Neural crest cell (in vitro differentiated cells): ENCODE measurements around the gene ASB10. TPM values are rescaled to one million over a fixed set of nuclear protein-coding genes. Genes with fewer than 3 reads are reported as not detected.
A peak's percentile ranks its signal among the peaks of the same experiment; 100 is the strongest.

Experiments
- DNase-seq: peaks from one replicate; pipeline ENCODE4 v3.0.0; 2021; ENCODE audit warnings: low read depth, mixed read lengths, low spot score
- H3K27ac Mint-ChIP-seq: one replicate; pipeline ENCODE4 v1.8.0; 2021; ENCODE audit warnings: mild to moderate bottlenecking, mixed read lengths; ENCODE audit not compliant: unreplicated experiment
- H3K27me3 Mint-ChIP-seq: 2 replicates; pipeline ENCODE4 v1.8.0; 2021; ENCODE audit warnings: low read depth, mild to moderate bottlenecking, mixed read lengths
- H3K36me3 Mint-ChIP-seq: 2 replicates; pipeline ENCODE4 v1.8.0; 2021; ENCODE audit warnings: low read depth, mild to moderate bottlenecking, mixed read lengths
- H3K4me1 Mint-ChIP-seq: 2 replicates; pipeline ENCODE4 v1.8.0; 2021; ENCODE audit warnings: mixed read lengths
- H3K4me3 Mint-ChIP-seq: one replicate; pipeline ENCODE4 v1.8.0; 2021; ENCODE audit warnings: mild to moderate bottlenecking, mixed read lengths
- H3K9me3 Mint-ChIP-seq: 2 replicates; pipeline ENCODE4 v1.8.0; 2021; ENCODE audit warnings: mixed read lengths
- total RNA-seq: library from RNA; stranded (reverse); gene quantifications from 2 replicates; pipeline ENCODE4 v1.2.1, GENCODE V29; 2021
- TF ChIP-seq, protein P1 (sequence below): fragments of 200-600 bp; sonication (generic); conservative IDR thresholded peaks from 2 replicates; pipeline ENCODE4 v1.5.0; 2021; ENCODE audit warnings: antibody characterized with exemption, mild to moderate bottlenecking

ASB10 gene
- total RNA-seq, 1 donor from 2014 or later = not detected

DNA sequence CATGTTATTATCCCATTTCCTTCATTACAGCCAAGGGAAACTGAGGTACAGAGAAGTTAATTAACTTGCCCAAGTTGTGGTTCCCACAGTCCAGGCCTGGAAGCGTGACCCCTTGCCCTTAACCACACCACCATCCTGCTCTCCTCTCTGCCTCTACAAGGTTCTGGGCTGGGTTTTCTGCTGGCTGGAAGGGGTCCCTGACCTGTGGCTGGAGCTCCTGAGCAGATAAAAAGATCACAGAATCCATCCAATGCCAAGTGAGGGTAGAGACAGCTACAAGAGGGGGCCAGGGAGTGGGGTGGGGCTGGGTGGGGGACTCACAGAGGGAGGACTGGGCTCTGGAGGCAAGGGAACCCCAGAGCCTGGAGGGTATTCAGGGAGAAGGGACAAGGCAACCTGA lies 9.7 kb downstream of the ASB10 start:
- no peak overlapping the region for H3K4me3 Mint-ChIP-seq
- no peaks in the 10 kb centered on the region for H3K9me3 Mint-ChIP-seq
- TF ChIP-seq, protein P1, sequence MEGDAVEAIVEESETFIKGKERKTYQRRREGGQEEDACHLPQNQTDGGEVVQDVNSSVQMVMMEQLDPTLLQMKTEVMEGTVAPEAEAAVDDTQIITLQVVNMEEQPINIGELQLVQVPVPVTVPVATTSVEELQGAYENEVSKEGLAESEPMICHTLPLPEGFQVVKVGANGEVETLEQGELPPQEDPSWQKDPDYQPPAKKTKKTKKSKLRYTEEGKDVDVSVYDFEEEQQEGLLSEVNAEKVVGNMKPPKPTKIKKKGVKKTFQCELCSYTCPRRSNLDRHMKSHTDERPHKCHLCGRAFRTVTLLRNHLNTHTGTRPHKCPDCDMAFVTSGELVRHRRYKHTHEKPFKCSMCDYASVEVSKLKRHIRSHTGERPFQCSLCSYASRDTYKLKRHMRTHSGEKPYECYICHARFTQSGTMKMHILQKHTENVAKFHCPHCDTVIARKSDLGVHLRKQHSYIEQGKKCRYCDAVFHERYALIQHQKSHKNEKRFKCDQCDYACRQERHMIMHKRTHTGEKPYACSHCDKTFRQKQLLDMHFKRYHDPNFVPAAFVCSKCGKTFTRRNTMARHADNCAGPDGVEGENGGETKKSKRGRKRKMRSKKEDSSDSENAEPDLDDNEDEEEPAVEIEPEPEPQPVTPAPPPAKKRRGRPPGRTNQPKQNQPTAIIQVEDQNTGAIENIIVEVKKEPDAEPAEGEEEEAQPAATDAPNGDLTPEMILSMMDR = no peak
- no peaks in the 10 kb centered on the region for H3K36me3 Mint-ChIP-seq
- peaks cover 5% of the 10 kb centered on the region for H3K4me1 Mint-ChIP-seq
- no peak for DNase-seq
- H3K27me3 Mint-ChIP-seq = peaks cover 18% of the 10 kb centered on the region
- H3K27ac Mint-ChIP-seq = no peak overlapping the region

DNA sequence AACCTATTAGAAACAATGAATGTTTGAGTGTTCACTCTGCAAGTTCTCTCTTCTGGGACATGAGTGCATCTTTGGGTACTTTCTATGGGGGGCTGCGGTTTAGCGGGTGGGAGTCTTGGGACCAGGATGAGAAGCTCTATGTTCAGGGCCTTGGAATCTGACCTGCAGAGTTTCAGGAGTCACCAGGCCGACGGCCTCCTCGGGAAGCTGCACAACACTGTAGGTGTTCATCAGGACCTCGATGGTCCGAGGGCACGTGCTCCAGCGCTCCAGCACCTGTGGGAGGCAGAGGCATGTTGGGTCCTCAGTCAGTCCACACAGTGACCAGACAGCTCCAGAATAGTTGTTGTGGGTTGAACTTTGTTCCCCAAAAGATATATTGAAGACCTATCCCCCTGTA lies 10.6 kb downstream of the ASB10 start:
- peaks cover 25% of the 10 kb centered on the region for H3K27me3 Mint-ChIP-seq
- no peaks in the 10 kb centered on the region for H3K36me3 Mint-ChIP-seq
- peak overlapping the region; percentile 22 for H3K27ac Mint-ChIP-seq
- DNase-seq = no peak
- H3K9me3 Mint-ChIP-seq = no peaks in the 10 kb centered on the region
- H3K4me1 Mint-ChIP-seq = peaks cover 7% of the 10 kb centered on the region
- TF ChIP-seq, protein P1 = no peak
- no peak overlapping the region for H3K4me3 Mint-ChIP-seq

DNA sequence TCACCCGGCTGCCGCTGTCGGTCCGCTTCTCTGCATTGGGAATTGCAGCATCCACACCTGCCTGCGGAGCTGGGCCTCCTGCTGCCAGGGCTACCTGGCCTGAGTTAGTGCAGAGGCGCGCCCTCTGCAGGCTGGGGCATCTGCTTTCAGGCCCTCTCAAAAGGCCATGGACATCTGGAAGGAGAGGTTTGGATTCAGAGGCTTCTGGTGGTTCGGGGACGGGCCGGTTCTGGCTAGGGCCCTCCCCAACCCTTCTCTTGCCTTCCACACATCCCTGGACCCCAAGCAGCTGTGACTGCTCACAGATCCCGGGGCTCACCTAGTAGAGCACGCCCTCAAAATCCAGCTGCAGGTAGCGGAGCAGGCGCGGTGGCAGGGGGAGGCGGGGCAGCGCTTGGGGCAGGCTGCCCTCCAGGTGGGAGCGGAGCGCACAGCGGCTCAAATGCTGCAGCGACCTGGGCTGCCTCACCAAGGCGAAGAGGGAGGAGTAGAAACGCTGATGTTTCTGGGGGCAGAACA lies 11.2 kb downstream of the ASB10 start:
- H3K36me3 Mint-ChIP-seq = no peaks in the 10 kb centered on the region
- H3K27me3 Mint-ChIP-seq = peaks cover 30% of the 10 kb centered on the region
- H3K9me3 Mint-ChIP-seq = no peaks in the 10 kb centered on the region
- H3K27ac Mint-ChIP-seq = no peak overlapping the region
- TF ChIP-seq, protein P1 = no peak
- H3K4me1 Mint-ChIP-seq = peaks cover 7% of the 10 kb centered on the region
- H3K4me3 Mint-ChIP-seq = no peak overlapping the region
- DNase-seq = no peak

DNA sequence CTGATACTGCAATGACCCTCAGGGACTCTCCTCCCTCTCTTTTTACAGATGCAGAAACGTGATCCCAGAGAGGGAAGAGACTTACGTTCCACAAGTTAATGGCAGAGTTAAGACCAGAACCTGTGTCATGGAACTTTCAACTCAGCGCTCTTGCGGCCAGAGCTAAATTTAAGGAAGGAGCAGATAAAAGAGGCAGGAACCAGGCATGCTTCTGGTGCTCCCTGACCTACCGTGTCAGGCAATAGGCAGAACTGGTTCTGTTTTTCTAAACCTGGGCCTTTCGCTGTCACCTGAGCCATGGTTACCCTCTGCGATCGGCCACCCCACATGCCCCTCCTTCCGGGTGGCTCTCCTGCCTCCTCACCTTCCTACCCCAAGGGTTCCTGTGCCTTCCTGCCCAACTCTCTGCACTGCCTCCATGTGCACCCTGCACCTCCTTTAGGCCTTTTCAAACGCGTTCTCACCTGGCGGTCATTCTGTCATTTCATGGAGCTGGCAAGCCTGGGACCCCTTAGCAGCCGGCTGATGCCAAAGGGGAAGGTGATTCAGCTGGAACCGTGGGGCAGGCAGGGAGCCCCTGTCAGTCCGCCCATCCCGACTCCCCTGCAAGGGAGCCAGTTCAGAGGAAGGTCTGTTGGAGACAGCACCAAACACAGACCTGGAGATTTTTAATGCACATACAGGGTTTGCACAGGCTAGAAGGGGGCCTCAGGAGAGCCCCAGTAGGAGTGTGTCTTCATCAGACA lies 11.8 kb downstream of the ASB10 start:
- Mint-ChIP-seq H3K4me1 (peaks cover 7% of the 10 kb centered on the region), H3K36me3 (no peaks in the 10 kb centered on the region), H3K4me3 (peak overlapping the region; percentile 27), H3K27ac (no peak overlapping the region), H3K9me3 (no peaks in the 10 kb centered on the region), H3K27me3 (peaks cover 34% of the 10 kb centered on the region)
- no peak for DNase-seq
- TF ChIP-seq, protein P1 = no peak

DNA sequence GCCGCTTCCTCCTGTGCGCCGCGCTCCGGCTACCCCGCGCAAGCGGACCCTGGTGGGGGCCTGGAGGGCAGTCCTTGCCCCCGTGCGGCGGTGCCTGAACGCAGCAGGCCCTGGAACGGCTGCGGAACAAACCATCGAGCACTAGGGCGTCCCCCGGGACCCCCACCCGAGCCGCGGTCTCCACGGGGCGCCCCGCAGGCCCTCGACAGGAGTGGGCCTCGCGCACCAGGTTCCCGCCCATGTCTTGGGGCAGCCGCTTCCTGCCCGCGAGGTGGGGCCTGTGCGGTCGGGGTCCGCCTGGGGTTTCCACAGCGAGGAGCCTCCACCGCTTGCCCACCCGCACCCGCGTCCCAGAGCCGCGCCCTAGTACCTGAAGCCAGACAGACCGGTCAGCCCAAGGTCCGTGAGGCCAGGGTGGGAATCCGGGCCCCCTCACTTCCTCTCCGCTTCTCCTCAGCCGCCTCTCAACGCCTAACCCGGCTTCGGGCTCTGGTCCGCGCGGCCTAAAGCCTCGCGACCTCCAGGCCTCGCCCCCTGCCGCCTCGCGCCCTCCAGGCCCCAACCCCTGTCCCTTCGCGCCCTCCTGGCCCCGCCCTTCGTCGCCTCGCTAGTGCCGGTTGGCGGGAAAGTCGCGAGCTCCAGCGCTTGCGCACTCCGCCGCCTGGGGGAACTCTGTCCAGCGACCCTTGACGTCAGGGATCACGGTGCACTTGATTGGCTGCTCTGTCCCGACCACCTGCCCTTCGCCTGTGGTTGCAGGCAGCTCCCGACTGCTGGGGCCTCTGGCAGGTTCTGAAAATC lies 12.6 kb downstream of the ASB10 start:
- Mint-ChIP-seq H3K9me3 (no peaks in the 10 kb centered on the region), H3K4me3 (peak overlapping the region; percentile 27), H3K27ac (no peak overlapping the region), H3K27me3 (peaks cover 38% of the 10 kb centered on the region), H3K4me1 (peaks cover 7% of the 10 kb centered on the region), H3K36me3 (no peaks in the 10 kb centered on the region)
- TF ChIP-seq, protein P1 = no peak
- no peak for DNase-seq
